Endodermal cell (in vitro differentiated cells): ENCODE data around the gene MCOLN1. TPM values are rescaled to one million over a fixed set of nuclear protein-coding genes. Genes with fewer than 3 reads are reported as not detected.

ENCODE experiments used
- DNase-seq: peaks from one replicate; pipeline ENCODE4 v3.0.0-alpha.2; 2017
- H3K27ac ChIP-seq: 2 replicates; pipeline ENCODE4 v1.5.1; 2013; ENCODE audit warnings: mild to moderate bottlenecking, low read depth, low read length, moderate library complexity
- H3K27me3 ChIP-seq: 2 replicates; pipeline ENCODE4 v1.6.1; 2013; ENCODE audit warnings: mild to moderate bottlenecking, low read length, moderate library complexity; ENCODE audit not compliant: insufficient read depth, control insufficient read depth, poor library complexity, severe bottlenecking
- H3K36me3 ChIP-seq: 2 replicates; pipeline ENCODE4 v1.7.0; 2013; ENCODE audit warnings: mild to moderate bottlenecking, low read length, moderate library complexity; ENCODE audit not compliant: control insufficient read depth, insufficient read depth
- H3K4me1 ChIP-seq: one replicate; pipeline ENCODE4 v1.7.0; 2013; ENCODE audit warnings: low read length; ENCODE audit not compliant: control insufficient read depth, insufficient read depth
- H3K4me3 ChIP-seq: 2 replicates; pipeline ENCODE4 v1.5.1; 2013; ENCODE audit warnings: mild to moderate bottlenecking, low read length, moderate library complexity
- H3K9ac ChIP-seq: 2 replicates; pipeline ENCODE4 v1.6.1; 2013; ENCODE audit warnings: mild to moderate bottlenecking, low read length, moderate library complexity; ENCODE audit not compliant: poor library complexity, severe bottlenecking; ENCODE audit errors: extremely low read depth
- H3K9me3 ChIP-seq: 2 replicates; pipeline ENCODE4 v1.6.1; 2013; ENCODE audit warnings: mild to moderate bottlenecking, low read length, moderate library complexity; ENCODE audit not compliant: control insufficient read depth
- H3K27ac Mint-ChIP-seq: 2 replicates; pipeline ENCODE4 v1.8.0; 2020; ENCODE audit warnings: mixed read lengths
- H3K27me3 Mint-ChIP-seq: 2 replicates; pipeline ENCODE4 v1.8.0; 2021; ENCODE audit warnings: mild to moderate bottlenecking, mixed read lengths; ENCODE audit not compliant: insufficient read depth
- H3K36me3 Mint-ChIP-seq: 2 replicates; pipeline ENCODE4 v1.8.0; 2020; ENCODE audit warnings: low read depth, mixed read lengths
- H3K4me1 Mint-ChIP-seq: 2 replicates; pipeline ENCODE4 v1.8.0; 2020; ENCODE audit warnings: mixed read lengths
- H3K4me3 Mint-ChIP-seq: 2 replicates; pipeline ENCODE4 v1.8.0; 2020; ENCODE audit warnings: mild to moderate bottlenecking, moderate library complexity, mixed read lengths
- H3K9me3 Mint-ChIP-seq: 2 replicates; pipeline ENCODE4 v1.8.0; 2020; ENCODE audit warnings: mild to moderate bottlenecking, mixed read lengths
- WGBS, 2 experiments: methylation state at CpG; one replicate each; pipeline versions ENCODE4 v1.1.5 to v1.1.7; 2013; ENCODE audit warnings: missing lambda C conversion rate in 2 of 2, mixed read lengths in 1 of 2; ENCODE audit not compliant: insufficient coverage in 1 of 2, insufficient read length in 1 of 2; 5-methylcytosine and 5-hydroxymethylcytosine counted together
- total RNA-seq, 2 donors: library from RNA; stranded (reverse); fragmentation: NEBNext Ultra II Directional in 1 of 2; extraction: Animal tissue kit (Norgen Biotek cat#: 25700) in 1 of 2; gene quantifications; 2 replicates in 1 of 2; 3 replicates in 1 of 2; pipeline ENCODE4 v1.2.1, GENCODE V29; 2021
- TF ChIP-seq, protein P1 (sequence below): fragments of 200-600 bp; sonication (generic); conservative IDR thresholded peaks from 2 replicates; pipeline ENCODE4 v1.5.0; 2021; ENCODE audit warnings: antibody characterized with exemption, mild to moderate bottlenecking

Gene MCOLN1
- total RNA-seq, 2 donors from 2014 or later: 18.0 to 21.4 TPM

GRCh38 chr19:7476777-7477494, 45.5 kb upstream of the MCOLN1 start:
- Histone ChIP-seq H3K4me1 (no peaks in the 10 kb centered on the region), H3K4me3 (no peak overlapping the region), H3K9ac (no peak overlapping the region), H3K36me3 (no peaks in the 10 kb centered on the region), H3K27me3 (no peaks in the 10 kb centered on the region), H3K27ac (no peak overlapping the region), H3K9me3 (no peaks in the 10 kb centered on the region)
- TF ChIP-seq, protein P1, sequence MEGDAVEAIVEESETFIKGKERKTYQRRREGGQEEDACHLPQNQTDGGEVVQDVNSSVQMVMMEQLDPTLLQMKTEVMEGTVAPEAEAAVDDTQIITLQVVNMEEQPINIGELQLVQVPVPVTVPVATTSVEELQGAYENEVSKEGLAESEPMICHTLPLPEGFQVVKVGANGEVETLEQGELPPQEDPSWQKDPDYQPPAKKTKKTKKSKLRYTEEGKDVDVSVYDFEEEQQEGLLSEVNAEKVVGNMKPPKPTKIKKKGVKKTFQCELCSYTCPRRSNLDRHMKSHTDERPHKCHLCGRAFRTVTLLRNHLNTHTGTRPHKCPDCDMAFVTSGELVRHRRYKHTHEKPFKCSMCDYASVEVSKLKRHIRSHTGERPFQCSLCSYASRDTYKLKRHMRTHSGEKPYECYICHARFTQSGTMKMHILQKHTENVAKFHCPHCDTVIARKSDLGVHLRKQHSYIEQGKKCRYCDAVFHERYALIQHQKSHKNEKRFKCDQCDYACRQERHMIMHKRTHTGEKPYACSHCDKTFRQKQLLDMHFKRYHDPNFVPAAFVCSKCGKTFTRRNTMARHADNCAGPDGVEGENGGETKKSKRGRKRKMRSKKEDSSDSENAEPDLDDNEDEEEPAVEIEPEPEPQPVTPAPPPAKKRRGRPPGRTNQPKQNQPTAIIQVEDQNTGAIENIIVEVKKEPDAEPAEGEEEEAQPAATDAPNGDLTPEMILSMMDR: no peak
- no peak overlapping the region for H3K27ac Mint-ChIP-seq
- peaks cover 4% of the 10 kb centered on the region for H3K4me1 Mint-ChIP-seq
- 93 to 95% methylated on average over 14 to 35 of the region's 35 CpGs for WGBS, 2 experiments
- H3K4me3 Mint-ChIP-seq: no peak overlapping the region
- no peak for DNase-seq
- no peaks in the 10 kb centered on the region for H3K9me3 Mint-ChIP-seq
- H3K36me3 Mint-ChIP-seq: peaks cover 9% of the 10 kb centered on the region
- no peaks in the 10 kb centered on the region for H3K27me3 Mint-ChIP-seq

- Histone ChIP-seq H3K4me1 (no peaks in the 10 kb centered on the region), H3K27me3 (no peaks in the 10 kb centered on the region), H3K9me3 (no peaks in the 10 kb centered on the region), H3K4me3 (no peak overlapping the region), H3K36me3 (no peaks in the 10 kb centered on the region), H3K9ac (no peak overlapping the region), H3K27ac (no peak overlapping the region)
- no peaks in the 10 kb centered on the region for H3K27me3 Mint-ChIP-seq
- no peak overlapping the region for H3K4me3 Mint-ChIP-seq
- H3K4me1 Mint-ChIP-seq: peaks cover 4% of the 10 kb centered on the region
- peaks cover 3% of the 10 kb centered on the region for H3K36me3 Mint-ChIP-seq
- no peak for DNase-seq
- WGBS, 2 experiments: 93 to 100% methylated on average over 9 to 10 of the region's 10 CpGs
- TF ChIP-seq, protein P1: no peak
- H3K9me3 Mint-ChIP-seq: no peaks in the 10 kb centered on the region
- no peak overlapping the region for H3K27ac Mint-ChIP-seq
Measured at GRCh38 chr19:7477758-7478157, 44.7 kb upstream of the MCOLN1 start.

- TF ChIP-seq, protein P1: no peak
- peaks cover 7% of the 10 kb centered on the region for H3K4me1 Mint-ChIP-seq
- Histone ChIP-seq H3K4me1 (no peaks in the 10 kb centered on the region), H3K27ac (no peak overlapping the region), H3K27me3 (no peaks in the 10 kb centered on the region), H3K9ac (no peak overlapping the region), H3K36me3 (no peaks in the 10 kb centered on the region), H3K9me3 (no peaks in the 10 kb centered on the region), H3K4me3 (no peak overlapping the region)
- DNase-seq: no peak
- H3K9me3 Mint-ChIP-seq: no peaks in the 10 kb centered on the region
- H3K36me3 Mint-ChIP-seq: no peaks in the 10 kb centered on the region
- H3K27me3 Mint-ChIP-seq: no peaks in the 10 kb centered on the region
- 89 to 92% methylated on average over 26 of the region's 26 CpGs for WGBS, 2 experiments
- no peak overlapping the region for H3K27ac Mint-ChIP-seq
- H3K4me3 Mint-ChIP-seq: no peak overlapping the region
Measured at GRCh38 chr19:7478173-7478842, 44.1 kb upstream of the MCOLN1 start.
